K562 (cell line): ENCODE data around the gene TESK2. TPM values are rescaled to one million over a fixed set of nuclear protein-coding genes. Genes with fewer than 3 reads are reported as not detected.
"Not testable (repeated sequence)": the region's sequence is repeated elsewhere in the genome, so short reads cannot be mapped to it uniquely, and the experiment has no call there.

Experiments used
- ATAC-seq: fragments of 200-7000 bp; cut with Tn5 transposase; 3 replicates; pipeline ENCODE4 v1.9.1; 2020; ENCODE audit warnings: moderate library complexity
- BruUV-seq: library from RNA; stranded (reverse); fragments of 400-500 nt; replicated peaks from 2 replicates; lab custom pipeline; 2021; lab: Mats Ljungman, UMichigan
- CTCF ChIA-PET: fragments of 300-600 bp; formaldehyde crosslinking; extraction: SDS; loops from one replicate; lab custom pipeline; 2021; ENCODE audit warnings: low intra/inter-chr PET ratio; lab: Yijun Ruan, JAX
- POLR2A ChIA-PET: fragments of 300-600, 350-650 bp; sonication (Branson Sonifier 250); formaldehyde crosslinking; extraction: SDS; loops from one replicate; lab custom pipeline; 2021; ENCODE audit warnings: antibody characterized with exemption, inconsistent platforms; lab: Yijun Ruan, JAX
- DNase-seq, 4 experiments: peaks; one replicate each; pipeline versions ENCODE4 v3.0.0 to v3.0.0-alpha.2; 2011 to 2018; ENCODE audit warnings: low spot score in 3 of 4, mixed read lengths in 3 of 4; ENCODE audit errors: extremely low read depth in 1 of 4
- FAIRE-seq: peaks from 2 replicates; lab custom pipeline; 2011; peaks lifted over from hg19 to GRCh38; lab: Jason Lieb, UNC
- H2AFZ ChIP-seq: 2 replicates; pipeline ENCODE4 v1.6.0; 2011; ENCODE audit warnings: low read depth, low read length, control low read depth, inconsistent platforms
- H3K27ac ChIP-seq: fragments of 200-600 bp; 3 replicates; pipeline ENCODE4 v1.8.0; 2011; ENCODE audit warnings: low read depth, mild to moderate bottlenecking, control low read depth, inconsistent platforms, low read length, moderate library complexity, mixed read lengths; ENCODE audit errors: extremely low read depth
- H3K27me3 ChIP-seq, 2 experiments: fragments of 300-600 bp in 1 of 2; 2 replicates in 1 of 2; 3 replicates in 1 of 2; pipeline versions ENCODE4 v1.6.0 to v1.8.0; 2011; ENCODE audit warnings: inconsistent platforms in 2 of 2, low read length in 2 of 2, mild to moderate bottlenecking in 1 of 2, mixed read lengths in 1 of 2, moderate library complexity in 1 of 2; ENCODE audit not compliant: control insufficient read depth in 2 of 2, insufficient read depth in 2 of 2
- H3K36me3 ChIP-seq: fragments of 300-600 bp; 3 replicates; pipeline ENCODE4 v1.8.0; 2011; ENCODE audit warnings: mild to moderate bottlenecking, low read length, inconsistent platforms; ENCODE audit not compliant: control insufficient read depth, insufficient read depth
- H3K4me1 ChIP-seq, 2 experiments: fragments of 200-600 bp in 1 of 2; replicated peaks in 1 of 2; 2 replicates in 1 of 2; 3 replicates in 1 of 2; pipeline versions ENCODE4 v1.5.1 to v1.8.0; 2011; ENCODE audit warnings: inconsistent platforms in 2 of 2, low read length in 2 of 2, mild to moderate bottlenecking in 1 of 2, mixed read lengths in 1 of 2, moderate library complexity in 1 of 2; ENCODE audit not compliant: control insufficient read depth in 2 of 2, insufficient read depth in 2 of 2
- H3K4me2 ChIP-seq: 2 replicates; pipeline ENCODE4 v1.6.1; 2011; ENCODE audit warnings: low read length, control low read depth, inconsistent platforms, mixed read lengths; ENCODE audit not compliant: insufficient read depth
- H3K4me3 ChIP-seq: fragments of 200-600 bp; sonication (generic), shearing (Covaris generic); 2 replicates; pipeline ENCODE4 v1.5.1; 2016; ENCODE audit warnings: control low read depth, inconsistent platforms
- H3K79me2 ChIP-seq: fragments of 200-600 bp; 3 replicates; pipeline ENCODE4 v1.8.0; 2011; ENCODE audit warnings: low read length, inconsistent platforms; ENCODE audit not compliant: control insufficient read depth, insufficient read depth
- H3K9ac ChIP-seq, 2 experiments: 2 replicates each; pipeline versions ENCODE4 v1.6.0 to v1.6.1; 2011; ENCODE audit warnings: low read depth in 2 of 2, low read length in 2 of 2, control low read depth in 1 of 2, inconsistent platforms in 1 of 2, mild to moderate bottlenecking in 1 of 2, mixed read lengths in 1 of 2; ENCODE audit not compliant: insufficient read depth in 1 of 2
- H3K9me1 ChIP-seq: one replicate; pipeline ENCODE4 v1.6.0; 2011; ENCODE audit warnings: inconsistent platforms, mild to moderate bottlenecking, low read length, moderate library complexity; ENCODE audit not compliant: control insufficient read depth, insufficient read depth
- H3K9me3 ChIP-seq: replicated peaks from 2 replicates; pipeline ENCODE4 v1.5.1; 2011; ENCODE audit warnings: low read depth, low read length, inconsistent platforms; ENCODE audit not compliant: control insufficient read depth, insufficient read depth
- H4K20me1 ChIP-seq: replicated peaks from 2 replicates; pipeline ENCODE4 v1.6.1; 2011; ENCODE audit warnings: low read length, inconsistent platforms, mixed read lengths; ENCODE audit not compliant: control insufficient read depth, insufficient read depth
- EGR1 ChIP-seq: fragments of 450-650 bp; conservative IDR thresholded peaks from 2 replicates; pipeline ENCODE4 v1.6.1; 2017; ENCODE audit warnings: mild to moderate bottlenecking
- MLLT1 ChIP-seq, 2 experiments: fragments of 450-650 bp; IDR thresholded peaks; 2 replicates each; pipeline ENCODE4 v1.6.1; 2016
- WGBS: fragments of 100-300 bp; shearing (Covaris generic); methylation state at CpG from one replicate; pipeline ENCODE4 v1.1.6; 2016; ENCODE audit warnings: low coverage, mixed read lengths; ENCODE audit not compliant: insufficient coverage; ENCODE audit errors: missing lambda C conversion rate; 5-methylcytosine and 5-hydroxymethylcytosine counted together
- in situ Hi-C: fragments of 300-500 bp; cut with MboI; formaldehyde crosslinking; loops from 4 replicates; pipeline ENCODE4 v1.15.0; 2018; ENCODE audit warnings: inconsistent platforms, mixed read lengths
- intact Hi-C: fragments of 100-400 bp; cut with micrococcal nuclease; formaldehyde crosslinking; loops from 2 replicates; pipeline ENCODE4 v1.14.2; 2022
- polyA plus RNA-seq, 8 experiments: library from polyadenylated mRNA; depleted of rRNA in 4 of 8; stranded (reverse) in 5 of 8; unstranded in 3 of 8; fragments of >200 nt; fragmentation: Nextera tagmentation in 2 of 8; fragmentation: Illumina TruSeq in 1 of 8; extraction: Ambion mirVana in 2 of 8; extraction: Trizol in 1 of 8; gene quantifications; 2 replicates each; pipeline versions ENCODE4 v1.2.1 to v1.2.3, GENCODE V29; 2011 to 2014; ENCODE audit warnings: inconsistent platforms in 1 of 8, missing spikeins in 1 of 8
- total RNA-seq, 7 experiments: library from RNA; depleted of rRNA in 6 of 7; stranded (reverse); fragments of >200 nt in 6 of 7; fragmentation: Illumina TruSeq in 2 of 7; extraction: Trizol in 2 of 7; gene quantifications; 2 replicates each; pipeline versions ENCODE4 v1.2.1 to v1.2.3, GENCODE V29; 2011 to 2021; ENCODE audit warnings: low replicate concordance in 1 of 7

TESK2 gene
- total and polyA plus RNA-seq, 9 of the 15 experiments (the other 6 are each of a cell fraction or from before 2014, with no cell fraction given): 1.6 to 5.3 (median 3.7) TPM

GRCh38 chr1:45490121-45490625 lies 790 bp downstream of the TESK2 start (continued):
- peak in 1 of 2 experiments; percentile 72; a peak in 2 of 4 replicates for TF ChIP-seq MLLT1 (IDR thresholded peaks at IDR 0.05)

GRCh38 chr1:45489379-45489778 lies 1.6 kb downstream of the TESK2 start:
- peaks cover 9 to 29% of the 10 kb centered on the region in 2 experiments; a peak in 4 of 5 replicates for H3K4me1 ChIP-seq
- H3K9me3 ChIP-seq, H3K27ac ChIP-seq, H3K4me2 ChIP-seq, in situ Hi-C loops, CTCF ChIA-PET, H4K20me1 ChIP-seq, H2AFZ ChIP-seq, BruUV-seq, H3K4me3 ChIP-seq, H3K79me2 ChIP-seq, H3K36me3 ChIP-seq, H3K27me3 ChIP-seq, FAIRE-seq, ATAC-seq, DNase-seq, H3K9me1 ChIP-seq: not testable (repeated sequence)
- 39% methylated on average over 14 of the region's 14 CpGs for WGBS
- H3K9ac ChIP-seq: peak overlapping the region in 1 of 2 experiments; percentile 59; a peak in 1 of 4 replicates
- intact Hi-C loops: loop anchor here (5.0 kb wide), 1 partner anchor 57 kb away; no protein-coding TSS in a partner anchor
- peak; percentile 68 for TF ChIP-seq EGR1
- POLR2A ChIA-PET: interaction anchor here (1.1 to 1.6 kb wide), 2 partner anchors 16 to 147 kb away, joined by 3 to 4 read pairs; no protein-coding TSS in a partner anchor
